SK-N-SH treated with all-trans-retinoic acid at 6 μM for 48 hours (cell line): ENCODE measurements around the gene NPAS3.

ENCODE experiments used
- CREB5 ChIP-seq: fragments of 250-450 bp; sonication (Bioruptor Pico); IDR thresholded peaks from 2 replicates; pipeline ENCODE4 v1.5.1; 2020; ENCODE audit warnings: low read depth, mild to moderate bottlenecking, moderate library complexity
- CSDC2 ChIP-seq: fragments of 250-450 bp; sonication (Bioruptor Pico); IDR thresholded peaks from 2 replicates; pipeline ENCODE4 v1.5.0; 2020; ENCODE audit warnings: mild to moderate bottlenecking, moderate library complexity
- CSRNP3 ChIP-seq: fragments of 250-450 bp; sonication (Bioruptor Pico); IDR thresholded peaks from 2 replicates; pipeline ENCODE4 v1.5.1; 2021; ENCODE audit warnings: mild to moderate bottlenecking, moderate library complexity
- ESRRG ChIP-seq: fragments of 250-450 bp; sonication (Bioruptor Pico); IDR thresholded peaks from 2 replicates; pipeline ENCODE4 v1.6.1; 2021; ENCODE audit warnings: mild to moderate bottlenecking
- OSR1 ChIP-seq: fragments of 250-450 bp; sonication (Bioruptor Pico); IDR thresholded peaks from 2 replicates; pipeline ENCODE4 v1.8.0; 2022; ENCODE audit warnings: moderate library complexity, mild to moderate bottlenecking, inconsistent platforms
- PATZ1 ChIP-seq: fragments of 250-450 bp; sonication (Bioruptor Pico); IDR thresholded peaks from 2 replicates; pipeline ENCODE4 v1.8.0; 2020; ENCODE audit warnings: mild to moderate bottlenecking, moderate library complexity, borderline replicate concordance
- POU6F1 ChIP-seq: fragments of 250-450 bp; sonication (Bioruptor Pico); IDR thresholded peaks from 2 replicates; pipeline ENCODE4 v1.8.0; 2021; ENCODE audit warnings: low read depth, mild to moderate bottlenecking, moderate library complexity, borderline replicate concordance
- PPARA ChIP-seq: fragments of 250-450 bp; sonication (Bioruptor Pico); IDR thresholded peaks from 2 replicates; pipeline ENCODE4 v1.5.0; 2020; ENCODE audit warnings: mild to moderate bottlenecking, borderline replicate concordance
- TCF4 ChIP-seq: fragments of 250-450 bp; sonication (Bioruptor Pico); IDR thresholded peaks from 2 replicates; pipeline ENCODE4 v1.8.0; 2021; ENCODE audit warnings: mild to moderate bottlenecking, moderate library complexity, borderline replicate concordance
- ZC3H10 ChIP-seq: fragments of 250-450 bp; sonication (Bioruptor Pico); IDR thresholded peaks from 2 replicates; pipeline ENCODE4 v1.5.1; 2021; ENCODE audit warnings: mild to moderate bottlenecking, moderate library complexity
- ZFP3 ChIP-seq: fragments of 250-450 bp; sonication (Bioruptor Pico); IDR thresholded peaks from 2 replicates; pipeline ENCODE4 v1.5.0; 2020; ENCODE audit warnings: mild to moderate bottlenecking, moderate library complexity
- ZFP30 ChIP-seq: fragments of 450-650 bp; formaldehyde crosslinking; IDR thresholded peaks from 2 replicates; pipeline ENCODE4 v1.5.0; 2022; ENCODE audit warnings: mild to moderate bottlenecking, moderate library complexity
- ZNF70 ChIP-seq: fragments of 450-650 bp; formaldehyde crosslinking; IDR thresholded peaks from 2 replicates; pipeline ENCODE4 v1.5.0; 2020; ENCODE audit warnings: mild to moderate bottlenecking, moderate library complexity

- TF ChIP-seq ZFP30 (CRISPR knock-in tag): no peak
- no peak for TF ChIP-seq TCF4 (CRISPR knock-in tag)
- no peak for TF ChIP-seq CSRNP3 (CRISPR knock-in tag)
- no peak for TF ChIP-seq ESRRG
- no peak for TF ChIP-seq CSDC2 (CRISPR knock-in tag)
- TF ChIP-seq PATZ1 (CRISPR knock-in tag): no peak
- no peak for TF ChIP-seq ZC3H10 (CRISPR knock-in tag)
- no peak for TF ChIP-seq CREB5 (CRISPR knock-in tag)
- TF ChIP-seq PPARA (CRISPR knock-in tag): no peak
- TF ChIP-seq ZFP3 (CRISPR knock-in tag): no peak
- TF ChIP-seq POU6F1 (CRISPR knock-in tag): no peak
- TF ChIP-seq ZNF70: no peak
- TF ChIP-seq OSR1 (CRISPR knock-in tag): no peak
Observed at GRCh38 chr14:33758547-33758946, 819.9 kb downstream of the NPAS3 start.
